IPS-18a (cell line): Measurements from ENCODE around the gene FAM13A.

ENCODE experiments used
- H3K27ac ChIP-seq: one replicate; pipeline ENCODE4 v1.5.1; 2013; ENCODE audit warnings: low read length
- H3K27me3 ChIP-seq: one replicate; pipeline ENCODE4 v1.6.1; 2013; ENCODE audit warnings: mild to moderate bottlenecking, low read length; ENCODE audit not compliant: control insufficient read depth, insufficient read depth
- H3K36me3 ChIP-seq: one replicate; pipeline ENCODE4 v1.6.1; 2013; ENCODE audit warnings: low read depth, low read length; ENCODE audit not compliant: control insufficient read depth
- H3K4me1 ChIP-seq: one replicate; pipeline ENCODE4 v1.6.1; 2013; ENCODE audit warnings: low read depth, low read length; ENCODE audit not compliant: control insufficient read depth
- H3K4me3 ChIP-seq: one replicate; pipeline ENCODE4 v1.5.1; 2013; ENCODE audit warnings: low read length
- H3K9ac ChIP-seq: one replicate; pipeline ENCODE4 v1.6.1; 2013; ENCODE audit warnings: mild to moderate bottlenecking, low read length, moderate library complexity
- H3K9me3 ChIP-seq: one replicate; pipeline ENCODE4 v1.6.1; 2013; ENCODE audit warnings: low read depth, low read length; ENCODE audit not compliant: control insufficient read depth

The FAM13A gene

DNA sequence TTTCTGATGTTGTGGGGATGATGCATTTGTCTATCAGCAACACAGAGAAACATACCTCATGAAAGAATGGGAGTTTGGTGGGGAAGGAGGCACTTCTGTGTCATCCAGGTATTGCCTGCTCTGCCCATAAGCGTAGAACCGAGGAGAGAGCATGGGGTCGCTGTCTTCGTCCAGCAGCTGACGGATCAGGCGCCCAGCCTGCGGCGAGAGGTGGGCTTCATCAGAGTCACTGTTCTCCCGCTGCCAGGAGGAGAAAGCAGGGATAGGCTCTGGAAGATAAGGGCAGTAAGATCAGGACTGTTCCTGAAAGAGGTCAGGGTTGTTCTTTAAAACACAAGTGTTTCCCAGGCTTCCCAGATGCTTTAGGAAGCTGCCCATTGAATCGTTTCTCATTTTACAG, 306.6 kb downstream of the FAM13A start:
- Histone ChIP-seq H3K4me3 (no peak overlapping the region), H3K9me3 (no peaks in the 10 kb centered on the region), H3K36me3 (peaks cover 30% of the 10 kb centered on the region), H3K27me3 (no peaks in the 10 kb centered on the region), H3K27ac (no peak overlapping the region), H3K9ac (no peak overlapping the region), H3K4me1 (no peaks in the 10 kb centered on the region)

DNA sequence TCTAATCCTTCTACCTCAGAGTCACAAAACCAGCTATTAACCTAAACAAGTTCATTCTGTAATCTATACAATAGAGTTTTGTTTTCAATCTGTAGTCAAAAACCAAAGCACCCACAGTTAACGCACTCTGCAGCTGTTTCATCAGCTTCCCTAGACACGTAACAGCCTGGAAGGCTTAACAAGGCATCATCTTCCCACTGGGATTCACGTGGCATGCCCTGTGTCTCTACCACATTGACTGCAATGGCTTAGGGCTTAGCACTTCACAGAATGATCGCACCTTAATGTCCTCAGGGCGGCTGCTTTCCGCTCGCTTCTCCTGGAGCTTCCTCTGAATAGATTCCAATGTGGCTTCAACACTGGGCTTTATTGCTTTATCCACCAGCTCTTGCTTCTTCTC, 309.6 kb downstream of the FAM13A start:
- H3K36me3 ChIP-seq, result peaks cover 27% of the 10 kb centered on the region
- no peak overlapping the region for H3K9ac ChIP-seq
- no peak overlapping the region for H3K27ac ChIP-seq
- H3K9me3 ChIP-seq, result no peaks in the 10 kb centered on the region
- H3K4me3 ChIP-seq, result no peak overlapping the region
- H3K27me3 ChIP-seq, result no peaks in the 10 kb centered on the region
- H3K4me1 ChIP-seq, result no peaks in the 10 kb centered on the region

DNA sequence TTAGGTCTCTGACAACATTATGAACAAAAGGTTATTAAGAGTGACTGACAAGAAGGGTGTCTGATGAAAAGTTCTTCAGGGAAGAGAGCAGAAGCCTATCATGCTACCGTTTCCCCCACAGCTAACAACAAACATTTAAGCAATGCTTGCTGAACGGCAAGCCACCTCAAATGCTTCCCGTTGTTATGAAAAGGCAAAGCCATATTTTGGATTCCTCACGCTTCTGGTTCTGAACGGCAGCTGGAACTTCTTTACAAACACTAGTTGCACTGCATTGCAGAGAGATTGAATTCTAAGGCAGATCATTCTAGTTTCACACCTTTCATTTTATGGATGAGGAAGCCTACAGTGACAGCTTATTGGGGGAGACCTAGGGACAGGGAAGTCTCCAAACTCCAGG, 310.8 kb downstream of the FAM13A start:
- Histone ChIP-seq H3K4me1 (no peaks in the 10 kb centered on the region), H3K27me3 (no peaks in the 10 kb centered on the region), H3K9me3 (no peaks in the 10 kb centered on the region), H3K27ac (no peak overlapping the region), H3K36me3 (peaks cover 27% of the 10 kb centered on the region), H3K4me3 (no peak overlapping the region), H3K9ac (no peak overlapping the region)

GRCh38 chr4:88745581-88746163, 311.3 kb downstream of the FAM13A start:
- no peak overlapping the region for H3K4me3 ChIP-seq

DNA sequence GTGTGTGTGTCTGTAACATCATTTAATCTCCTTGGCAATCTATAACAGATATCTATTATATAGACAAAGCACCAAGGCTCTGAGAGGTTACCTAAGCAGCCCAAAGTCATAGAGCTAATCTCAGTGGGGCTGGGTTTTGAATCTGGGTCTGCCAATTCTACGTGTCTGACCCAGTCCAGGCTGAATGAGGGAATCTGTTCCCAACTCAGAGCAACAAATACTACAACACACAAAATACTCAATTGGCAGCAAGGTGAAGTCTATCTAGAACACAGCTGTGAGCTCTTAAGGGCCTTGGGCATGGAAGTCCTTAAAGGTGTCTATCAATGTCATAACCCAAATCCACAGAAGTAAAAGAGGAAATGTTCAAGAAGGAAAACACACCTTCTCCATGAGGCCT, 311.8 kb downstream of the FAM13A start:
- H3K9ac ChIP-seq, result no peak overlapping the region
- H3K27ac ChIP-seq, result no peak overlapping the region
- H3K36me3 ChIP-seq, result peaks cover 27% of the 10 kb centered on the region
- H3K27me3 ChIP-seq, result no peaks in the 10 kb centered on the region
- no peaks in the 10 kb centered on the region for H3K9me3 ChIP-seq
- H3K4me3 ChIP-seq, result no peak overlapping the region
- no peaks in the 10 kb centered on the region for H3K4me1 ChIP-seq

More at GRCh38 chr4:88745581-88746163, 311.3 kb downstream of the FAM13A start:
- Histone ChIP-seq H3K27me3 (no peaks in the 10 kb centered on the region), H3K9ac (no peak overlapping the region), H3K9me3 (no peaks in the 10 kb centered on the region), H3K36me3 (peaks cover 27% of the 10 kb centered on the region), H3K27ac (no peak overlapping the region), H3K4me1 (no peaks in the 10 kb centered on the region)

DNA sequence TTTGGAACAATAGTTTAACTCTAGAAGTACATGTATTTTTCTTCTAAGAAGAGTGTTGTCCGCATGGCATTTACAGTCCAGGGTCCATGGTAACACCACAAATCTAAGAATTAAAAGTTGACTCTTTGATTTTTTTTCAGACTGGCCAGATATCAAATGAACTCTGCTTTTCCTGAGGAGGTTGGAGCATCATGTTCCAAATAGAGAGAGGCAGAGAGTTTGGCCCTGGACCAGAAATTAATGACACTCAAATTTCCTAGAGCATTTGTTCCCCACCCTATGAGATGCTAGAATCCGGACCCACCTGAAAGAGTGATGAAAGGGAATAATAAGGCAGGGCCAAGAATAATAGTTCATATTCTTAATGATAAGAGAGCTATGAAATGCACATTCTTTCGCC, 312.4 kb downstream of the FAM13A start:
- H3K36me3 ChIP-seq, result peaks cover 22% of the 10 kb centered on the region
- H3K27ac ChIP-seq, result no peak overlapping the region
- H3K9me3 ChIP-seq, result no peaks in the 10 kb centered on the region
- H3K4me1 ChIP-seq, result no peaks in the 10 kb centered on the region
- no peaks in the 10 kb centered on the region for H3K27me3 ChIP-seq
- no peak overlapping the region for H3K9ac ChIP-seq
- H3K4me3 ChIP-seq, result no peak overlapping the region

DNA sequence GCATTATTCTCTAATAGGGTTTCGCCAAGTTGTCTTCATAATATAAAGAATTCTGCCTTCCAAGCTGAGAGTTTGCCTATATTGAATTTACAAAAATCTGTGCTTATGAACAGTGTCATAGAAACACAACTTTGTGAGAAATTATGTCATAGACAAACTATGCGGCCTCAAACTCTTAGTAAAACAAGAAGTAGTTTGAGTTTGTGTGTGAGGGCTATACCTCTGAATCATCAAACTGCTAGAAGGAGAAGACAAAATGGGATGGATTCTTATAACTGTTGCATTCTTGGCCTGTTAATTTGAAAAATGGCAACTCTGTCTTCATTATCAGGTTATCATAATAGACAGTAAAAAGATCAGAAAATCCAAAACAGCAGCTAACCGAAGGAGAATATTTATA, 313.3 kb downstream of the FAM13A start:
- Histone ChIP-seq H3K27ac (no peak overlapping the region), H3K9ac (no peak overlapping the region), H3K36me3 (peaks cover 14% of the 10 kb centered on the region), H3K9me3 (no peaks in the 10 kb centered on the region), H3K4me1 (peaks cover 2% of the 10 kb centered on the region), H3K4me3 (no peak overlapping the region), H3K27me3 (no peaks in the 10 kb centered on the region)

DNA sequence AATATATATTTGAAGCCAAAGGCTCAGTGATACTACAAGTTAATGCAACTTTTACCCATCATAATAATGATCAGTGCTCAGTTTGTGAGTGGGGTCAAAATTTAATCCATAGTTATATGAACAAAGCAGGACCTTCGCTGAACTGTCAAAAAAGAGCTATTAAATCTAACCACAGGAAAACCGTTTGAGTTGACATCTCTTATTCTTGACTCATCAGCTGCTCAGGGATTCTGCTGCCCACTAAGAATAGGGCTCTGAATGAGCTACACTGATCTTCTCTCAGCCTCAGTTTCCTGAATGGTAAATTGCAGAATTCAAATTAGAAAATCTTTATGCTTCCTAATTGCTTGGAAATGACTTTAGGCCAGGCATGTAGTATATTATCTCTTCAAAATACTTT, 314.4 kb downstream of the FAM13A start:
- H3K27me3 ChIP-seq, result no peaks in the 10 kb centered on the region
- H3K36me3 ChIP-seq, result peaks cover 8% of the 10 kb centered on the region
- H3K4me1 ChIP-seq, result peaks cover 13% of the 10 kb centered on the region
- no peak overlapping the region for H3K4me3 ChIP-seq
- no peaks in the 10 kb centered on the region for H3K9me3 ChIP-seq
- no peak overlapping the region for H3K27ac ChIP-seq
- H3K9ac ChIP-seq, result no peak overlapping the region

DNA sequence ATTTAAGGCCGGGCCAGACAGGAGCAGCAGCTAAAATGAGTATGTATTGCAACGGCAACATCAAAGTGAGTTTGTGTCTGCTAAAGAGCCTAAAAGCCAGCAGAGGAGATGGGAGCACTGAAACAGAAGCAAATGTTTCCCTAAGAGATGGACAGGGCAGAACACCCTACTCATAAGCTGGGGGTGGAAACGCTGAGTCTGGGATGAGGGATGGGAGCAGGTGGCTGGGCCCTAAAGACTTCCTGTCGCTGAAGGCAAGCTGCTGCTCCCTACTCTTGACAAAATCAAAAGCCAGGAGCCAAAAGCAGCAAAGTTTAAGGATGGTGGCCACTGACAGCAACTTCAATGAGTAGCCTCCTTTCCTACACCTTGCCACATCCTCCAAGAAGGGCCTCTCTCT, 318.8 kb downstream of the FAM13A start:
- Histone ChIP-seq H3K27ac (no peak overlapping the region), H3K4me1 (peaks cover 16% of the 10 kb centered on the region), H3K9ac (no peak overlapping the region), H3K4me3 (no peak overlapping the region), H3K9me3 (no peaks in the 10 kb centered on the region), H3K36me3 (no peaks in the 10 kb centered on the region), H3K27me3 (no peaks in the 10 kb centered on the region)

GRCh38 chr4:88737307-88737941, 319.6 kb downstream of the FAM13A start:
- H3K4me3 ChIP-seq, result no peak overlapping the region
- H3K27ac ChIP-seq, result no peak overlapping the region
- no peak overlapping the region for H3K9ac ChIP-seq

DNA sequence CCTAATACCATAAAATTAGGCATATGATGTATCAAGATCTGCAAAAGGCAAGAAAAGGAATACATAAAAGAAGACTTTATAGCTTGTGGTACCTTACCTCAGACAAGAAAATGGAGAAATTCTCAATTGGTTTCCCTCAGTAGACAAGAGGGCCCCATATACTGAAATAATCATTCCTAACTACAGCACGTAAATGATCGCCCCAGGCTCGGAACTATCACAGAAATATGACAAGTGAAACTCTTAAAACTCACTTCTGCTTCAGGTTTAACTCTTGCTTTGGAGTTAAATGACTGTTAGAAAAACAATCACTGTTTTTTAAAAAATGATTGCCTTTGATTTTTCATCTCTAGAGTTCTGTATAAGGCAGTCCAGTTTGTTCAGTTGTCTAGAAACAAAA, 320.7 kb downstream of the FAM13A start:
- Histone ChIP-seq H3K27me3 (no peaks in the 10 kb centered on the region), H3K9me3 (no peaks in the 10 kb centered on the region), H3K27ac (no peak overlapping the region), H3K4me3 (no peak overlapping the region), H3K36me3 (no peaks in the 10 kb centered on the region), H3K9ac (no peak overlapping the region), H3K4me1 (peaks cover 16% of the 10 kb centered on the region)

More at GRCh38 chr4:88737307-88737941, 319.6 kb downstream of the FAM13A start:
- Histone ChIP-seq H3K9me3 (no peaks in the 10 kb centered on the region), H3K36me3 (no peaks in the 10 kb centered on the region), H3K4me1 (peaks cover 16% of the 10 kb centered on the region), H3K27me3 (no peaks in the 10 kb centered on the region)

- H3K9me3 ChIP-seq, result no peaks in the 10 kb centered on the region
- H3K4me1 ChIP-seq, result peaks cover 16% of the 10 kb centered on the region
- no peaks in the 10 kb centered on the region for H3K27me3 ChIP-seq
- H3K27ac ChIP-seq, result no peak overlapping the region
- peaks cover 4% of the 10 kb centered on the region for H3K36me3 ChIP-seq
- H3K4me3 ChIP-seq, result no peak overlapping the region
- H3K9ac ChIP-seq, result no peak overlapping the region
Measured at GRCh38 chr4:88735564-88735963, 321.4 kb downstream of the FAM13A start.
